NAMALWA (cell line): ENCODE results near the gene IL18R1.
A peak's percentile ranks its signal among the peaks of the same experiment; 100 is the strongest.

ENCODE experiments used
- DNase-seq: peaks from one replicate; pipeline ENCODE4 v3.0.0-alpha.2; 2015; ENCODE audit warnings: low spot score

The IL18R1 gene

GRCh38 chr2:102391565-102391964 is 36.0 kb downstream of the IL18R1 start:
- no peak for DNase-seq

GRCh38 chr2:102392096-102392495 is 36.5 kb downstream of the IL18R1 start:
- DNase-seq = no peak

- DNase-seq = no peak
Measured at GRCh38 chr2:102392942-102393341, 37.3 kb downstream of the IL18R1 start.

- no peak for DNase-seq
Measured at GRCh38 chr2:102396012-102396411, 40.4 kb downstream of the IL18R1 start.

GRCh38 chr2:102397209-102397608 is 41.6 kb downstream of the IL18R1 start:
- no peak for DNase-seq

GRCh38 chr2:102399499-102400141 is 44.0 kb downstream of the IL18R1 start:
- DNase-seq = no peak

GRCh38 chr2:102401456-102401855 is 45.9 kb downstream of the IL18R1 start:
- DNase-seq = no peak

GRCh38 chr2:102401865-102402264 is 46.3 kb downstream of the IL18R1 start:
- no peak for DNase-seq

GRCh38 chr2:102410952-102411351 is 55.4 kb downstream of the IL18R1 start:
- no peak for DNase-seq

GRCh38 chr2:102412199-102412598 is 56.6 kb downstream of the IL18R1 start:
- DNase-seq = no peak

- no peak for DNase-seq
Measured at GRCh38 chr2:102417946-102418345, 62.4 kb downstream of the IL18R1 start.

- DNase-seq = no peak
Measured at GRCh38 chr2:102418421-102418961, 62.9 kb downstream of the IL18R1 start.

- DNase-seq = no peak
Measured at GRCh38 chr2:102420290-102420689, 64.7 kb downstream of the IL18R1 start.

- DNase-seq = no peak
Measured at GRCh38 chr2:102421890-102422759, 66.5 kb downstream of the IL18R1 start.

GRCh38 chr2:102422910-102423309 is 67.3 kb downstream of the IL18R1 start, which contains the start of gene IL18RAP:
Gene IL18RAP (plus strand): TSS chr2:102423160. CDS start chr2:102423278, 118 bp downstream.
- no peak for DNase-seq

- DNase-seq = no peak
Measured at GRCh38 chr2:102423368-102423767, 67.8 kb downstream of the IL18R1 start.

GRCh38 chr2:102424754-102425153 is 69.2 kb downstream of the IL18R1 start:
- peak; percentile 1 for DNase-seq

- no peak for DNase-seq
Measured at GRCh38 chr2:102425441-102426132, 70.0 kb downstream of the IL18R1 start.

- DNase-seq = no peak
Measured at GRCh38 chr2:102427249-102427648, 71.7 kb downstream of the IL18R1 start.

GRCh38 chr2:102428573-102428972 is 73.0 kb downstream of the IL18R1 start:
- no peak for DNase-seq

GRCh38 chr2:102432386-102432785 is 76.8 kb downstream of the IL18R1 start:
- DNase-seq = no peak

GRCh38 chr2:102433973-102434654 is 78.5 kb downstream of the IL18R1 start:
- DNase-seq = no peak
